ENCODE measurements around the gene NFU1. TPM values are rescaled to one million over a fixed set of nuclear protein-coding genes. Genes with fewer than 3 reads are reported as not detected.

The NFU1 gene
- total RNA-seq, 1 experiment from 2014 or later, result 38.2 TPM

DNA sequence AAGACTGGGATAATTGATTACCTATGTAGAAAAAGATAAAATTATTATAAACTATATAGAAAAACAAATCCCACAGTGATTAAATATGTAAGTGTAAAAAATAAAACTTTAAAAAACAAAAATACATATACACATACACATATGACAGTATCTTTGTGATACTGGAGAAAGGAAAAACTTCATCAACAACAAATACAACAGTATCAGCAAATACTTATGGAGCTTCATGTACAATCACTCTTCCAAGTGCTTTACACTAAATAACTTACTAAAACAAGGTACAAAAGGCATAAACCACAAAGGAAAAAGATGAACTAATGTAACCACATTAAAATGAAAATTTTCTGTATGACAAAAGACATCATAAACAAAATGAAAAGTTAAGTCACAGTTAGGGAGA lies 26.1 kb downstream of the NFU1 start:
- TF ChIP-seq SRF (IDR thresholded peaks at IDR 0.05; ENCODE audit: low read depth), result no peak
- TF ChIP-seq, protein P1, sequence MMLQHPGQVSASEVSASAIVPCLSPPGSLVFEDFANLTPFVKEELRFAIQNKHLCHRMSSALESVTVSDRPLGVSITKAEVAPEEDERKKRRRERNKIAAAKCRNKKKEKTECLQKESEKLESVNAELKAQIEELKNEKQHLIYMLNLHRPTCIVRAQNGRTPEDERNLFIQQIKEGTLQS (IDR thresholded peaks at IDR 0.05), result no peak
- TF ChIP-seq TCF7L2 (IDR thresholded peaks at IDR 0.05; ENCODE audit: borderline replicate concordance, extremely low read depth, insufficient read depth, insufficient read length), result no peak
- TF ChIP-seq CBX3 (IDR thresholded peaks at IDR 0.05; ENCODE audit: low read depth), result no peak
- TF ChIP-seq, protein P2, sequence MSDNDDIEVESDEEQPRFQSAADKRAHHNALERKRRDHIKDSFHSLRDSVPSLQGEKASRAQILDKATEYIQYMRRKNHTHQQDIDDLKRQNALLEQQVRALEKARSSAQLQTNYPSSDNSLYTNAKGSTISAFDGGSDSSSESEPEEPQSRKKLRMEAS (IDR thresholded peaks at IDR 0.05), result no peak
- TF ChIP-seq POLR2AphosphoS5 (IDR thresholded peaks at IDR 0.05; ENCODE audit: low read depth, low read length), result no peak
- TF ChIP-seq ZFX (IDR thresholded peaks at IDR 0.05), result no peak
- no peaks in the 10 kb centered on the region for H3K79me2 ChIP-seq (ENCODE audit: insufficient read depth, low read length)
- intact Hi-C loops (cut with micrococcal nuclease), result no loop called here
- no TSS peak for BruUV-seq (replicated peaks)
- H3K9me3 ChIP-seq (ENCODE audit: control insufficient read depth in 1 of 2, insufficient read depth in 1 of 2, low read depth in 1 of 2, low read length in 2 of 2), result no peaks in the 10 kb centered on the region
- H3K9ac ChIP-seq (ENCODE audit: low read length), result no peak overlapping the region
- no peaks in the 10 kb centered on the region for H3K9me2 ChIP-seq (ENCODE audit: insufficient read depth)
- POLR2A ChIA-PET, result no interaction called here
- no peaks in the 10 kb centered on the region for H4K20me1 ChIP-seq (ENCODE audit: insufficient read depth)
- RAD21 ChIA-PET (ENCODE audit: low non-redundant PET in 1 of 2, low total read pairs in 2 of 2, uncharacterized antibody in 2 of 2, unreplicated experiment in 2 of 2), result no interaction called here
- CTCF ChIA-PET, result no interaction called here
- H3K36me3 ChIP-seq (ENCODE audit: control insufficient read depth in 1 of 2, insufficient read depth in 2 of 2, low read length in 2 of 2), result peaks cover 0 to 11% of the 10 kb centered on the region in 2 experiments; a peak in 2 of 4 replicates
- no peaks in the 10 kb centered on the region for H3K27me3 ChIP-seq (ENCODE audit: insufficient read depth, low read length)
- no peak overlapping the region for H3K27ac ChIP-seq (ENCODE audit: low read depth, low read length)
- no peak overlapping the region for H3K4me3 ChIP-seq (replicated peaks in 1 of 2; ENCODE audit: low read depth in 1 of 2, low read length in 2 of 2)
- H3K4me2 ChIP-seq (ENCODE audit: low read length), result no peak overlapping the region
- no peaks in the 10 kb centered on the region for H3K4me1 ChIP-seq (ENCODE audit: control insufficient read depth in 1 of 2, insufficient read depth in 2 of 2, low read length in 2 of 2)
- no peak overlapping the region for H2AFZ ChIP-seq (ENCODE audit: low read depth, low read length, poor library complexity, severe bottlenecking)
- no peak for DNase-seq (ENCODE audit: low read depth, low spot score)
- ATAC-seq, result no peak

DNA sequence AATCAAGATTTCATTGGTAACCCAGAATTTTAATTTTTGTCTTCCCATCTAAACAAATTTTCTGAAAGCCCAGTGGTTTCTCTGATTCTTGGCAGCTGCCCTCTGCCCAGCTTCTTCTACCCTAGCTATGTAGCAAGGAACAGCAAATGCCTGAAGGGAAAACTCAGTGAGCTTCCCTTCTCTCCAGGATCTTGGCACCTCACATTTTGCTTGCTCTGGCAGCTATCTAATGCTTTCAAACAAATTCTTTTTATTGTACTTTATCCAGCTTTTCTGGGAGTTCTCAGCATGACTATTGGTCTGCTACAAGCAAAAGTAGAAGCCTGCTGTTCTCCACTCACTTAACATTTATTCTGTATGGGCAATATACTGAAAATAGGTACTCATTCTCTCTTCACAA lies 31.9 kb downstream of the NFU1 start:
- Histone ChIP-seq H2AFZ (ENCODE audit: low read depth, low read length, poor library complexity, severe bottlenecking) (no peak overlapping the region), H3K4me1 (ENCODE audit: control insufficient read depth in 1 of 2, insufficient read depth in 2 of 2, low read length in 2 of 2) (no peaks in the 10 kb centered on the region), H4K20me1 (ENCODE audit: insufficient read depth) (no peaks in the 10 kb centered on the region), H3K27ac (ENCODE audit: low read depth, low read length) (no peak overlapping the region), H3K4me3 (replicated peaks in 1 of 2; ENCODE audit: low read depth in 1 of 2, low read length in 2 of 2) (no peak overlapping the region), H3K9me3 (ENCODE audit: control insufficient read depth in 1 of 2, insufficient read depth in 1 of 2, low read depth in 1 of 2, low read length in 2 of 2) (no peaks in the 10 kb centered on the region), H3K27me3 (ENCODE audit: insufficient read depth, low read length) (no peaks in the 10 kb centered on the region), H3K36me3 (ENCODE audit: control insufficient read depth in 1 of 2, insufficient read depth in 2 of 2, low read length in 2 of 2) (no peaks in the 10 kb centered on the region), H3K79me2 (ENCODE audit: insufficient read depth, low read length) (no peaks in the 10 kb centered on the region), H3K4me2 (ENCODE audit: low read length) (no peak overlapping the region), H3K9me2 (ENCODE audit: insufficient read depth) (no peaks in the 10 kb centered on the region), H3K9ac (ENCODE audit: low read length) (no peak overlapping the region)
- intact Hi-C loops (cut with micrococcal nuclease), result no loop called here
- no peak for DNase-seq (ENCODE audit: low read depth, low spot score)
- CTCF ChIA-PET, result no interaction called here
- POLR2A ChIA-PET, result no interaction called here
- RAD21 ChIA-PET (ENCODE audit: low non-redundant PET in 1 of 2, low total read pairs in 2 of 2, uncharacterized antibody in 2 of 2, unreplicated experiment in 2 of 2), result no interaction called here
- no TSS peak for BruUV-seq (replicated peaks)
- no peak for ATAC-seq
- TF ChIP-seq ZNF274 (IDR thresholded peaks at IDR 0.05; ENCODE audit: low read depth, low read length), result no peak
- TF ChIP-seq, protein P3, sequence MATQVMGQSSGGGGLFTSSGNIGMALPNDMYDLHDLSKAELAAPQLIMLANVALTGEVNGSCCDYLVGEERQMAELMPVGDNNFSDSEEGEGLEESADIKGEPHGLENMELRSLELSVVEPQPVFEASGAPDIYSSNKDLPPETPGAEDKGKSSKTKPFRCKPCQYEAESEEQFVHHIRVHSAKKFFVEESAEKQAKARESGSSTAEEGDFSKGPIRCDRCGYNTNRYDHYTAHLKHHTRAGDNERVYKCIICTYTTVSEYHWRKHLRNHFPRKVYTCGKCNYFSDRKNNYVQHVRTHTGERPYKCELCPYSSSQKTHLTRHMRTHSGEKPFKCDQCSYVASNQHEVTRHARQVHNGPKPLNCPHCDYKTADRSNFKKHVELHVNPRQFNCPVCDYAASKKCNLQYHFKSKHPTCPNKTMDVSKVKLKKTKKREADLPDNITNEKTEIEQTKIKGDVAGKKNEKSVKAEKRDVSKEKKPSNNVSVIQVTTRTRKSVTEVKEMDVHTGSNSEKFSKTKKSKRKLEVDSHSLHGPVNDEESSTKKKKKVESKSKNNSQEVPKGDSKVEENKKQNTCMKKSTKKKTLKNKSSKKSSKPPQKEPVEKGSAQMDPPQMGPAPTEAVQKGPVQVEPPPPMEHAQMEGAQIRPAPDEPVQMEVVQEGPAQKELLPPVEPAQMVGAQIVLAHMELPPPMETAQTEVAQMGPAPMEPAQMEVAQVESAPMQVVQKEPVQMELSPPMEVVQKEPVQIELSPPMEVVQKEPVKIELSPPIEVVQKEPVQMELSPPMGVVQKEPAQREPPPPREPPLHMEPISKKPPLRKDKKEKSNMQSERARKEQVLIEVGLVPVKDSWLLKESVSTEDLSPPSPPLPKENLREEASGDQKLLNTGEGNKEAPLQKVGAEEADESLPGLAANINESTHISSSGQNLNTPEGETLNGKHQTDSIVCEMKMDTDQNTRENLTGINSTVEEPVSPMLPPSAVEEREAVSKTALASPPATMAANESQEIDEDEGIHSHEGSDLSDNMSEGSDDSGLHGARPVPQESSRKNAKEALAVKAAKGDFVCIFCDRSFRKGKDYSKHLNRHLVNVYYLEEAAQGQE (IDR thresholded peaks at IDR 0.05; ENCODE audit: low read depth), result no peak
- TF ChIP-seq, protein P4, sequence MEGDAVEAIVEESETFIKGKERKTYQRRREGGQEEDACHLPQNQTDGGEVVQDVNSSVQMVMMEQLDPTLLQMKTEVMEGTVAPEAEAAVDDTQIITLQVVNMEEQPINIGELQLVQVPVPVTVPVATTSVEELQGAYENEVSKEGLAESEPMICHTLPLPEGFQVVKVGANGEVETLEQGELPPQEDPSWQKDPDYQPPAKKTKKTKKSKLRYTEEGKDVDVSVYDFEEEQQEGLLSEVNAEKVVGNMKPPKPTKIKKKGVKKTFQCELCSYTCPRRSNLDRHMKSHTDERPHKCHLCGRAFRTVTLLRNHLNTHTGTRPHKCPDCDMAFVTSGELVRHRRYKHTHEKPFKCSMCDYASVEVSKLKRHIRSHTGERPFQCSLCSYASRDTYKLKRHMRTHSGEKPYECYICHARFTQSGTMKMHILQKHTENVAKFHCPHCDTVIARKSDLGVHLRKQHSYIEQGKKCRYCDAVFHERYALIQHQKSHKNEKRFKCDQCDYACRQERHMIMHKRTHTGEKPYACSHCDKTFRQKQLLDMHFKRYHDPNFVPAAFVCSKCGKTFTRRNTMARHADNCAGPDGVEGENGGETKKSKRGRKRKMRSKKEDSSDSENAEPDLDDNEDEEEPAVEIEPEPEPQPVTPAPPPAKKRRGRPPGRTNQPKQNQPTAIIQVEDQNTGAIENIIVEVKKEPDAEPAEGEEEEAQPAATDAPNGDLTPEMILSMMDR (IDR thresholded peaks at IDR 0.05 in 2 of 3, conservative IDR thresholded peaks at IDR 0.05 in 1 of 3; ENCODE audit: borderline replicate concordance in 1 of 3, insufficient read depth in 1 of 3, low read depth in 2 of 3, low read length in 2 of 3), result no peak
- no peak for TF ChIP-seq CBX3 (IDR thresholded peaks at IDR 0.05; ENCODE audit: low read depth)
- no peak for TF ChIP-seq ELF1 (IDR thresholded peaks at IDR 0.05; ENCODE audit: borderline replicate concordance, low read depth)
- TF ChIP-seq, protein P1 (IDR thresholded peaks at IDR 0.05), result no peak
- TF ChIP-seq YY1 (IDR thresholded peaks at IDR 0.05; ENCODE audit: extremely low read depth, insufficient replicate concordance, low read depth, low read length), result no peak
- TF ChIP-seq RAD21 (IDR thresholded peaks at IDR 0.05; ENCODE audit: low read depth), result no peak
- no peak for TF ChIP-seq CEBPB (IDR thresholded peaks at IDR 0.05; ENCODE audit: low read depth)
- TF ChIP-seq POLR2AphosphoS5 (IDR thresholded peaks at IDR 0.05; ENCODE audit: low read depth, low read length), result no peak
